Smooth muscle cell (in vitro differentiated cells): ENCODE measurements around the gene CCDC157. TPM values are rescaled to one million over a fixed set of nuclear protein-coding genes. Genes with fewer than 3 reads are reported as not detected.

Source experiments
- DNase-seq: peaks from one replicate; lab custom pipeline; 2025; ENCODE audit not compliant: unreplicated experiment; lab: John Stamatoyannopoulos, UW
- H2AFZ ChIP-seq: fragments of 200-600 bp; sonication (generic); 2 replicates; pipeline ENCODE4 v1.6.0; 2016; ENCODE audit warnings: antibody characterized with exemption, low read depth, mild to moderate bottlenecking
- H3F3A ChIP-seq: fragments of 200-600 bp; sonication (generic); 2 replicates; pipeline ENCODE4 v1.6.0; 2017; ENCODE audit warnings: antibody characterized with exemption, low read depth
- H3K27ac ChIP-seq: fragments of 200-600 bp; sonication (generic); 2 replicates; pipeline ENCODE4 v1.5.1; 2016; ENCODE audit warnings: low read depth, mild to moderate bottlenecking
- H3K27me3 ChIP-seq: fragments of 200-600 bp; sonication (generic); 2 replicates; pipeline ENCODE4 v1.6.1; 2016; ENCODE audit warnings: low read depth, mild to moderate bottlenecking
- H3K36me3 ChIP-seq: fragments of 200-600 bp; sonication (generic); 2 replicates; pipeline ENCODE4 v1.5.1; 2016; ENCODE audit warnings: low read depth
- H3K4me1 ChIP-seq: fragments of 200-600 bp; sonication (generic); 2 replicates; pipeline ENCODE4 v1.5.1; 2016; ENCODE audit warnings: low read depth
- H3K4me2 ChIP-seq: fragments of 200-600 bp; sonication (generic); 2 replicates; pipeline ENCODE4 v1.6.0; 2016; ENCODE audit warnings: mild to moderate bottlenecking
- H3K4me3 ChIP-seq: fragments of 200-600 bp; sonication (generic); 2 replicates; pipeline ENCODE4 v1.5.1; 2016; ENCODE audit warnings: mild to moderate bottlenecking
- H3K79me2 ChIP-seq: fragments of 200-600 bp; sonication (generic); 2 replicates; pipeline ENCODE4 v1.6.0; 2016; ENCODE audit warnings: low read depth, mild to moderate bottlenecking
- H3K9ac ChIP-seq: fragments of 200-600 bp; sonication (generic); 2 replicates; pipeline ENCODE4 v1.6.0; 2016; ENCODE audit warnings: low read depth
- H3K9me3 ChIP-seq: fragments of 200-600 bp; sonication (generic); replicated peaks from 2 replicates; pipeline ENCODE4 v1.5.1; 2016; ENCODE audit warnings: low read depth
- H4K20me1 ChIP-seq: fragments of 200-600 bp; sonication (generic); 2 replicates; pipeline ENCODE4 v1.6.0; 2016; ENCODE audit warnings: low read depth
- WGBS: methylation state at CpG from one replicate; pipeline ENCODE4 v1.1.7; 2016; ENCODE audit warnings: low lambda C conversion rate; 5-methylcytosine and 5-hydroxymethylcytosine counted together
- polyA plus RNA-seq: library from polyadenylated mRNA; unstranded; fragments of >200 nt; fragmentation: Nextera tagmentation; extraction: Ambion mirVana; gene quantifications from 2 replicates; pipeline ENCODE4 v1.2.1, GENCODE V29; 2016
- total RNA-seq: library from RNA; depleted of rRNA; stranded (reverse); fragments of >200 nt; gene quantifications from 2 replicates; pipeline ENCODE4 v1.2.3, GENCODE V29; 2014
- TF ChIP-seq, protein P1 (sequence below): fragments of 200-600 bp; sonication (generic); IDR thresholded peaks from 2 replicates; pipeline ENCODE4 v1.5.1; 2017; ENCODE audit warnings: borderline replicate concordance, mild to moderate bottlenecking, antibody characterized with exemption; ENCODE audit not compliant: insufficient read depth, poor library complexity, severe bottlenecking

CCDC157 gene
- total and polyA plus RNA-seq, 2 experiments from 2014 or later = 2.5 to 4.8 TPM

- no peak for DNase-seq
- no peaks in the 10 kb centered on the region for H3F3A ChIP-seq
- TF ChIP-seq, protein P1, sequence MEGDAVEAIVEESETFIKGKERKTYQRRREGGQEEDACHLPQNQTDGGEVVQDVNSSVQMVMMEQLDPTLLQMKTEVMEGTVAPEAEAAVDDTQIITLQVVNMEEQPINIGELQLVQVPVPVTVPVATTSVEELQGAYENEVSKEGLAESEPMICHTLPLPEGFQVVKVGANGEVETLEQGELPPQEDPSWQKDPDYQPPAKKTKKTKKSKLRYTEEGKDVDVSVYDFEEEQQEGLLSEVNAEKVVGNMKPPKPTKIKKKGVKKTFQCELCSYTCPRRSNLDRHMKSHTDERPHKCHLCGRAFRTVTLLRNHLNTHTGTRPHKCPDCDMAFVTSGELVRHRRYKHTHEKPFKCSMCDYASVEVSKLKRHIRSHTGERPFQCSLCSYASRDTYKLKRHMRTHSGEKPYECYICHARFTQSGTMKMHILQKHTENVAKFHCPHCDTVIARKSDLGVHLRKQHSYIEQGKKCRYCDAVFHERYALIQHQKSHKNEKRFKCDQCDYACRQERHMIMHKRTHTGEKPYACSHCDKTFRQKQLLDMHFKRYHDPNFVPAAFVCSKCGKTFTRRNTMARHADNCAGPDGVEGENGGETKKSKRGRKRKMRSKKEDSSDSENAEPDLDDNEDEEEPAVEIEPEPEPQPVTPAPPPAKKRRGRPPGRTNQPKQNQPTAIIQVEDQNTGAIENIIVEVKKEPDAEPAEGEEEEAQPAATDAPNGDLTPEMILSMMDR = no peak
- no peaks in the 10 kb centered on the region for H3K36me3 ChIP-seq
- no peaks in the 10 kb centered on the region for H3K9me3 ChIP-seq
- peak overlapping the region; percentile 94 for H3K27ac ChIP-seq
- H2AFZ ChIP-seq = peak overlapping the region; percentile 79
- peak overlapping the region; percentile 94 for H3K9ac ChIP-seq
- H4K20me1 ChIP-seq = peaks cover 39% of the 10 kb centered on the region
- 3% methylated on average over 9 of the region's 9 CpGs for WGBS
- peaks cover 18% of the 10 kb centered on the region for H3K4me1 ChIP-seq
- no peaks in the 10 kb centered on the region for H3K27me3 ChIP-seq
- H3K4me2 ChIP-seq = peak overlapping the region; percentile 99
- peaks cover 39% of the 10 kb centered on the region for H3K79me2 ChIP-seq
- peak overlapping the region; percentile 80 for H3K4me3 ChIP-seq
Measured at GRCh38 chr22:30357236-30357570, 396 bp downstream of the CCDC157 start.

GRCh38 chr22:30357650-30358215 lies 926 bp downstream of the CCDC157 start:
- Histone ChIP-seq H3K79me2 (peaks cover 33% of the 10 kb centered on the region), H3K27me3 (no peaks in the 10 kb centered on the region), H3K4me2 (peak overlapping the region; percentile 99), H3K36me3 (no peaks in the 10 kb centered on the region), H3K9ac (no peak overlapping the region), H2AFZ (no peak overlapping the region), H3K4me3 (peak overlapping the region; percentile 80), H3F3A (no peaks in the 10 kb centered on the region), H3K27ac (no peak overlapping the region), H3K4me1 (peaks cover 18% of the 10 kb centered on the region), H3K9me3 (no peaks in the 10 kb centered on the region), H4K20me1 (peaks cover 34% of the 10 kb centered on the region)
- WGBS = 57% methylated on average over 22 of the region's 22 CpGs
- DNase-seq = no peak
- TF ChIP-seq, protein P1 = no peak

DNA sequence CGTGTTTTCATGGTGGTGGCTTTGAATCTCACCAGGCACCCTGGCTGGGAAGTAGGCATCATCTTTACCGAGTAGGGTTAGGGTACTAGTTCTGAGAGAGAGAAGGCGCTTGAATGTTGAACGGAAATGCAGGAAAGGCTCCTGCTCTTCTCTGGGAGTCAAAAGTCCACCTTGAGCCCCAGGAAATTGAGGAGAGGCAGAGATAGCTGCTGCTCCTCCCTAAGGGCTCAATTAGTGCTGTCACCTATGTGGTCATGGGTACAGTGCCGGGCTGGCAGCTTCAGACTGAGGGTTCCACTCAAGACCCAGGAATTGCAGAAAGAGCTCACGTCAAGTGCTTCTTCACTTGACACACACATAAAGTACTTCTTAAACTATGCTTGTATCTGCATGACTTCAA lies 1.7 kb downstream of the CCDC157 start:
- no peaks in the 10 kb centered on the region for H3K27me3 ChIP-seq
- peaks cover 28% of the 10 kb centered on the region for H4K20me1 ChIP-seq
- H3K27ac ChIP-seq = no peak overlapping the region
- no peak overlapping the region for H2AFZ ChIP-seq
- H3F3A ChIP-seq = no peaks in the 10 kb centered on the region
- H3K9me3 ChIP-seq = no peaks in the 10 kb centered on the region
- H3K9ac ChIP-seq = no peak overlapping the region
- TF ChIP-seq, protein P1 = no peak
- WGBS = 81% methylated on average over 6 of the region's 6 CpGs
- no peak overlapping the region for H3K4me2 ChIP-seq
- peaks cover 18% of the 10 kb centered on the region for H3K4me1 ChIP-seq
- H3K4me3 ChIP-seq = no peak overlapping the region
- H3K36me3 ChIP-seq = no peaks in the 10 kb centered on the region
- no peak for DNase-seq
- peaks cover 29% of the 10 kb centered on the region for H3K79me2 ChIP-seq

DNA sequence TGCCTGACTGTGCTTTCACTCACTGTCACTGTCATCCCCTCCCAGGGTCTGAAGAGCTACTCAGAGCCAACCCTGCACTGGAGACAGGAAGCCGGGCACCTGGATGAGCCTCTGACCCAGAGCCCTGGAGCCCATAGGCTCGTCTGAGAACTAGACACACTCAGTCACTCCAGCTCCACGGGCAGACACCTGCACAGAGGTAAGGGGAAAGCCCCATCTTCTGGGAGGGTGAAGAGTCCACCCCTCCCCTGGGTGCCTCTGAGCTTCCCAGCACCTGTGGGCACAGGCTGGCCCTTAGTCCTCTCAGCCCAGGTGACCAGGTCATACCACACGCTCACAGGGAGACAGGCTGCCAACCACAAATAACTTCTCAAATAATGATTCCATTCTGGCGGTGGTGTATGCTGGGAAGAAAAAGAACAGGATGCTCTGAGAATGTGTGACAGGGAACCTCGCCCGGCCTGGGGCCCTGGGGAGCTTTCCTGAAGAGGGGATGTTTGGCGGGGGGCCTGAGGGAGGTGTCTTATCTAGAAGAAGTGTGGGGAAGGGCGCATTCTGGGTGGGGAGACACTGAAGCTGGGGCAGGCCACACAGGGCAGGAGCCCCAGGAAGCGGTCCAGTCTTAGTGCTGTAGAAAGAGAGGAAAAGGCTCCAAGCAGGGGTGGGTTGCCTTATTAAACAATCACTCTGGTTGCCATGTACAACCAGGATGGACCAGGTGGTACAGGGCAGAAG lies 5.3 kb downstream of the CCDC157 start:
- Histone ChIP-seq H3K4me3 (no peak overlapping the region), H3K4me2 (no peak overlapping the region), H3K36me3 (no peaks in the 10 kb centered on the region), H3K4me1 (peaks cover 7% of the 10 kb centered on the region), H3K9me3 (no peaks in the 10 kb centered on the region), H3K27ac (no peak overlapping the region), H3K79me2 (no peaks in the 10 kb centered on the region), H3F3A (no peaks in the 10 kb centered on the region), H2AFZ (no peak overlapping the region), H4K20me1 (no peaks in the 10 kb centered on the region), H3K27me3 (no peaks in the 10 kb centered on the region), H3K9ac (no peak overlapping the region)
- WGBS = 91% methylated on average over 10 of the region's 10 CpGs
- TF ChIP-seq, protein P1 = no peak
- no peak for DNase-seq
